Heart left ventricle (tissue), 13 donors: ENCODE results near the gene UXT.

Experiments
- CTCF ChIP-seq, 12 donors: fragments of 200-600 bp; sonication (generic) in 4 of 12; IDR thresholded peaks; one replicate each; pipeline versions ENCODE4 v1.5.0 to v1.8.0; 2018 to 2022; ENCODE audit warnings: antibody characterized with exemption in 12 of 12, mild to moderate bottlenecking in 5 of 12
- POLR2A ChIP-seq, 2 donors: fragments of 450-650 bp; IDR thresholded peaks; one replicate each; pipeline ENCODE4 v1.6.1; 2017; ENCODE audit warnings: antibody characterized with exemption in 2 of 2, mild to moderate bottlenecking in 2 of 2, moderate library complexity in 2 of 2
- donor health status: ischemic (EF 13 %, LVEDD 7.1; RV severe dilation, severe dysfunction).
- donor health status: DM: no; HTN: yes; CAD: no.
- donor health status: DM: no; HTN: no; CAD: no.
- donor health status: ischemic (EF 25% LVEDD 6.9; RV normal size, moderate dysfunction).
- donor health status: ischemic (EF 25% LVEDD 5.7; RV mildly dilated, moderate dysfunction).
- donor health status: ischemic (EF 35%, LVEDD 5.7; RV mildly dilated, moderate dysfunction).
- donor health status: nonischemic (EF 11% LVEDD 7.7; RV severe dilation, severe dysfunction).
- donor health status: DM: yes; HTN: yes; CAD: no.
- donor health status: PGD.
- donor health status: ischemic (EF 29% LVEDD 5.4; RV normal size, mild dysfunction).
- donor health status: nonischemic (EF 23%, LVEDD 6.1; RV moderate dilation, normal function).

- TF ChIP-seq CTCF (IDR thresholded peaks at IDR 0.05) (no peak), POLR2A (IDR thresholded peaks at IDR 0.05) (no peak)
These were observed 3.2 kb upstream of the UXT start for GRCh38 chrX:47662144-47662657.
